Mammary epithelial cell (primary cell): ENCODE measurements around the gene CTTNBP2.

ENCODE experiments used
- CTCF ChIP-seq, 2 donors: IDR thresholded peaks in 1 of 2; conservative IDR thresholded peaks in 1 of 2; 2 replicates each; pipeline ENCODE4 v1.5.1; 2011 to 2012; ENCODE audit warnings: inconsistent platforms in 2 of 2, low read length in 2 of 2, mild to moderate bottlenecking in 2 of 2, control low read depth in 1 of 2, low read depth in 1 of 2; ENCODE audit not compliant: insufficient read depth in 1 of 2; ENCODE audit errors: extremely low read depth in 1 of 2
- EZH2 ChIP-seq: IDR thresholded peaks from 2 replicates; pipeline ENCODE4 v1.6.1; 2012; ENCODE audit warnings: low read length, inconsistent platforms, borderline replicate concordance

GRCh38 chr7:117863618-117864017 is 9.6 kb downstream of the CTTNBP2 start:
- TF ChIP-seq EZH2 (no peak), CTCF (conservative IDR thresholded peaks at IDR 0.05 in 1 of 2, IDR thresholded peaks at IDR 0.05 in 1 of 2; ENCODE audit: extremely low read depth in 1 of 2, insufficient read depth in 1 of 2, low read depth in 1 of 2, low read length in 2 of 2) (no peak)
